A549 (cell line): Measurements from ENCODE around the gene PPM1L. TPM values are rescaled to one million over a fixed set of nuclear protein-coding genes. Genes with fewer than 3 reads are reported as not detected.

Source experiments
- ATAC-seq, 2 experiments: fragments of 200-7000 bp in 1 of 2; fragments of >200 bp in 1 of 2; cut with Nextera tagmentation in 1 of 2; cut with Tn5 transposase in 1 of 2; 3 replicates each; pipeline versions ENCODE4 v1.8.0 to v1.9.1; 2018 to 2020; ENCODE audit warnings: mild to moderate bottlenecking in 1 of 2, moderate library complexity in 1 of 2
- CTCF ChIA-PET: fragments of 300-600 bp; sonication (Branson Sonifier 250); formaldehyde crosslinking; extraction: SDS; loops from one replicate; lab custom pipeline; 2021; ENCODE audit warnings: antibody characterized with exemption, inconsistent platforms; lab: Yijun Ruan, JAX
- POLR2A ChIA-PET: fragments of 350-600 bp; formaldehyde crosslinking; extraction: SDS; loops from one replicate; lab custom pipeline; 2021; ENCODE audit warnings: antibody characterized with exemption, inconsistent platforms; lab: Yijun Ruan, JAX
- DNase-seq, 2 experiments: peaks; one replicate each; pipeline versions ENCODE4 v3.0.0 to v3.0.0-alpha.2; 2011 to 2016; ENCODE audit warnings: low read depth in 1 of 2, low spot score in 1 of 2
- FAIRE-seq: peaks from 2 replicates; lab custom pipeline; 2011; peaks lifted over from hg19 to GRCh38; lab: Jason Lieb, UNC
- H3K27ac ChIP-seq, 2 experiments: fragments of >200 bp; sonication (Bioruptor Twin); formaldehyde crosslinking; 3 replicates each; pipeline ENCODE4 v1.5.1; 2016 to 2017
- H3K4me1 ChIP-seq: fragments of >200 bp; sonication (Bioruptor Twin); formaldehyde crosslinking; 3 replicates; pipeline ENCODE4 v1.6.1; 2016
- H3K4me2 ChIP-seq: fragments of >200 bp; sonication (Bioruptor Twin); formaldehyde crosslinking; 3 replicates; pipeline ENCODE4 v1.6.1; 2016
- H3K4me3 ChIP-seq: fragments of >200 bp; sonication (Bioruptor Twin); formaldehyde crosslinking; 3 replicates; pipeline ENCODE4 v1.5.1; 2016
- H3K9me3 ChIP-seq: fragments of >200 bp; sonication (Bioruptor Twin); formaldehyde crosslinking; 3 replicates; pipeline ENCODE4 v1.6.1; 2016
- BCL3 ChIP-seq: fragments of >200 bp; sonication (Bioruptor Twin); formaldehyde crosslinking; IDR thresholded peaks from 3 replicates; pipeline ENCODE4 v1.6.1; 2016
- CBX2 ChIP-seq: fragments of 200-600 bp; sonication (generic); IDR thresholded peaks from 2 replicates; pipeline ENCODE4 v1.6.1; 2016; ENCODE audit warnings: low read depth, mild to moderate bottlenecking, borderline replicate concordance
- CEBPB ChIP-seq, 2 experiments: fragments of >200 bp in 1 of 2; sonication (Bioruptor Twin) in 1 of 2; formaldehyde crosslinking in 1 of 2; IDR thresholded peaks; 2 replicates each; pipeline ENCODE4 v1.6.1; 2012 to 2016
- E2F6 ChIP-seq: IDR thresholded peaks from 2 replicates; pipeline ENCODE4 v1.6.1; 2012; ENCODE audit warnings: low read depth, borderline replicate concordance
- EHMT2 ChIP-seq: fragments of 200-600 bp; sonication (generic); IDR thresholded peaks from 2 replicates; pipeline ENCODE4 v1.6.1; 2016; ENCODE audit warnings: antibody characterized with exemption, low read depth, mild to moderate bottlenecking, moderate library complexity
- EP300 ChIP-seq, 2 experiments: fragments of >200 bp; sonication (Bioruptor Twin); formaldehyde crosslinking; IDR thresholded peaks; 2 replicates in 1 of 2; 3 replicates in 1 of 2; pipeline ENCODE4 v1.6.1; 2016 to 2017
- FOSL2 ChIP-seq, 2 experiments: fragments of 450-650 bp in 1 of 2; fragments of >200 bp in 1 of 2; sonication (Bioruptor Twin) in 1 of 2; formaldehyde crosslinking; IDR thresholded peaks; 2 replicates each; pipeline versions ENCODE4 v1.5.0 to v1.6.1; 2016 to 2020; ENCODE audit warnings: mild to moderate bottlenecking in 1 of 2, moderate library complexity in 1 of 2
- FOXS1 ChIP-seq: fragments of 250-450 bp; sonication (Bioruptor Pico); IDR thresholded peaks from 2 replicates; pipeline ENCODE4 v1.5.0; 2020; ENCODE audit warnings: mild to moderate bottlenecking, moderate library complexity
- GATA3 ChIP-seq: IDR thresholded peaks from 2 replicates; pipeline ENCODE4 v1.6.1; 2012; ENCODE audit warnings: borderline replicate concordance
- HES2 ChIP-seq: fragments of >200 bp; sonication (Bioruptor Twin); formaldehyde crosslinking; IDR thresholded peaks from 2 replicates; pipeline ENCODE4 v1.6.1; 2016
- HMGXB4 ChIP-seq: fragments of 250-450 bp; sonication (Bioruptor Pico); IDR thresholded peaks from 2 replicates; pipeline ENCODE4 v1.5.0; 2021; ENCODE audit warnings: mild to moderate bottlenecking, moderate library complexity, borderline replicate concordance
- HOXB13 ChIP-seq: fragments of 250-450 bp; sonication (Bioruptor Pico); IDR thresholded peaks from 2 replicates; pipeline ENCODE4 v1.5.0; 2020; ENCODE audit warnings: low read depth, mild to moderate bottlenecking, moderate library complexity
- JUNB ChIP-seq: fragments of >200 bp; sonication (Bioruptor Twin); formaldehyde crosslinking; IDR thresholded peaks from 2 replicates; pipeline ENCODE4 v1.6.1; 2016
- KDM1A ChIP-seq: fragments of 200-600 bp; sonication (generic); IDR thresholded peaks from 2 replicates; pipeline ENCODE4 v1.6.1; 2016; ENCODE audit warnings: low read depth, mild to moderate bottlenecking
- KDM5A ChIP-seq: fragments of 200-600 bp; sonication (generic); IDR thresholded peaks from 2 replicates; pipeline ENCODE4 v1.6.1; 2016; ENCODE audit warnings: antibody characterized with exemption, mild to moderate bottlenecking
- NR3C1 ChIP-seq: fragments of >200 bp; sonication (Bioruptor Twin); formaldehyde crosslinking; IDR thresholded peaks from 3 replicates; pipeline ENCODE4 v1.6.1; 2017
- RCOR1 ChIP-seq: fragments of 150-350 bp; IDR thresholded peaks from 2 replicates; pipeline ENCODE4 v1.6.1; 2014; ENCODE audit warnings: antibody characterized with exemption, low read length, low read depth
- RFX5 ChIP-seq: fragments of 450-650 bp; IDR thresholded peaks from 2 replicates; pipeline ENCODE4 v1.7.1; 2014; ENCODE audit warnings: antibody characterized with exemption, mild to moderate bottlenecking, moderate library complexity
- RNF2 ChIP-seq: fragments of 200-600 bp; sonication (generic); IDR thresholded peaks from 2 replicates; pipeline ENCODE4 v1.6.1; 2016; ENCODE audit warnings: low read depth, mild to moderate bottlenecking, antibody characterized with exemption, moderate library complexity, borderline replicate concordance
- SMC3 ChIP-seq: fragments of >200 bp; sonication (Bioruptor Twin); formaldehyde crosslinking; IDR thresholded peaks from 3 replicates; pipeline ENCODE4 v1.6.1; 2018; ENCODE audit warnings: inconsistent platforms
- TFCP2L1 ChIP-seq: fragments of 250-450 bp; sonication (Bioruptor Pico); IDR thresholded peaks from 2 replicates; pipeline ENCODE4 v1.5.0; 2021; ENCODE audit warnings: mild to moderate bottlenecking
- USF2 ChIP-seq: fragments of 450-650 bp; IDR thresholded peaks from 2 replicates; pipeline ENCODE4 v1.6.1; 2014; ENCODE audit warnings: antibody characterized with exemption
- ZFP36 ChIP-seq: fragments of 450-650 bp; IDR thresholded peaks from 2 replicates; pipeline ENCODE4 v1.6.1; 2014; ENCODE audit warnings: borderline replicate concordance; ENCODE audit not compliant: partially characterized antibody
- WGBS: methylation state at CpG from one replicate; pipeline ENCODE4 v1.1.6; 2017; ENCODE audit errors: missing lambda C conversion rate; 5-methylcytosine and 5-hydroxymethylcytosine counted together
- polyA plus RNA-seq, 4 experiments: library from polyadenylated mRNA; depleted of rRNA in 3 of 4; stranded (reverse); fragments of >200 nt; fragmentation: RNase III in 1 of 4; extraction: RNeasy Plus Mini Kit Qiagen cat#74134 plus additional on column Dnase treatment in 1 of 4; gene quantifications; 2 replicates in 3 of 4; 3 replicates in 1 of 4; pipeline ENCODE4 v1.2.3, GENCODE V29; 2011 to 2017

Gene PPM1L
- polyA plus RNA-seq, 2 of the 4 experiments (the other 2 are of a cell fraction) = 0.27 to 0.45 TPM

GRCh38 chr3:160874736-160875135 lies 118.7 kb downstream of the PPM1L start:
- no peak for ATAC-seq
- Histone ChIP-seq H3K4me1 (no peaks in the 10 kb centered on the region), H3K4me2 (no peak overlapping the region), H3K9me3 (no peaks in the 10 kb centered on the region), H3K4me3 (no peak overlapping the region), H3K27ac (no peak overlapping the region)
- no peak for DNase-seq
- ChIA-PET POLR2A (no interaction called here), CTCF (interaction anchor here (1.1 kb wide), 1 partner anchor 125 kb away, joined by 3 read pairs; no protein-coding TSS in a partner anchor)
- no peak for TF ChIP-seq BCL3
- TF ChIP-seq HES2 = no peak
- no peak for TF ChIP-seq GATA3
- no peak for TF ChIP-seq TFCP2L1 (CRISPR knock-in tag)
- TF ChIP-seq FOXS1 (CRISPR knock-in tag) = no peak
- FAIRE-seq = no peak

GRCh38 chr3:160876643-160877042 lies 120.6 kb downstream of the PPM1L start:
- no peak overlapping the region for H3K27ac ChIP-seq
- no peak overlapping the region for H3K4me3 ChIP-seq
- POLR2A ChIA-PET = no interaction called here
- TF ChIP-seq EP300 (IDR thresholded peaks at IDR 0.05) = no peak
- TF ChIP-seq TFCP2L1 (CRISPR knock-in tag) = no peak
- no peak for TF ChIP-seq KDM5A
- no peak for TF ChIP-seq CEBPB (IDR thresholded peaks at IDR 0.05)
- TF ChIP-seq SMC3 = no peak
- TF ChIP-seq RCOR1 = no peak
- TF ChIP-seq HMGXB4 (CRISPR knock-in tag) = no peak
- TF ChIP-seq FOSL2 (IDR thresholded peaks at IDR 0.05) = no peak
- TF ChIP-seq FOSL2 (CRISPR knock-in tag; IDR thresholded peaks at IDR 0.05) = no peak
- TF ChIP-seq ZFP36 = no peak
- no peak for TF ChIP-seq CBX2
- TF ChIP-seq USF2 = no peak
- TF ChIP-seq RNF2 = no peak
- no peak for DNase-seq
- no peak for FAIRE-seq
- 2% methylated on average over 2 of the region's 2 CpGs for WGBS
- H3K4me1 ChIP-seq = no peaks in the 10 kb centered on the region
- CTCF ChIA-PET = no interaction called here
- no peak for ATAC-seq
- no peaks in the 10 kb centered on the region for H3K9me3 ChIP-seq
- no peak overlapping the region for H3K4me2 ChIP-seq

- Histone ChIP-seq H3K4me1 (no peaks in the 10 kb centered on the region), H3K9me3 (no peaks in the 10 kb centered on the region), H3K4me3 (no peak overlapping the region), H3K27ac (no peak overlapping the region), H3K4me2 (no peak overlapping the region)
- FAIRE-seq (no peak), DNase-seq (no peak), ATAC-seq (no peak)
- CTCF ChIA-PET = no interaction called here
- WGBS = 41% methylated on average over 1 of the region's 1 CpG
- POLR2A ChIA-PET = no interaction called here
- no peak for TF ChIP-seq EP300 (IDR thresholded peaks at IDR 0.05)
- no peak for TF ChIP-seq ZFP36
- no peak for TF ChIP-seq JUNB
- no peak for TF ChIP-seq EHMT2
- no peak for TF ChIP-seq RCOR1
- TF ChIP-seq E2F6 = no peak
- no peak for TF ChIP-seq KDM1A
- TF ChIP-seq HOXB13 (CRISPR knock-in tag) = no peak
- TF ChIP-seq RFX5 = no peak
- no peak for TF ChIP-seq FOXS1 (CRISPR knock-in tag)
- no peak for TF ChIP-seq NR3C1
These were observed 123.8 kb downstream of the PPM1L start for GRCh38 chr3:160879859-160880258.
